Measurements from ENCODE around the gene PSENEN. TPM values are rescaled to one million over a fixed set of nuclear protein-coding genes. Genes with fewer than 3 reads are reported as not detected.

The PSENEN gene
- total RNA-seq, 1 experiment from 2014 or later: 106 TPM

GRCh38 chr19:35740423-35741202, 4.8 kb upstream of the PSENEN start:
- POLR2A ChIA-PET (ENCODE audit: unreplicated experiment): interaction anchor here (0.5 kb wide), 1 partner anchor 33 kb away, joined by 5 read pairs; no protein-coding TSS in a partner anchor
- BruUV-seq (replicated peaks): no TSS peak

GRCh38 chr19:35741203-35741515, 4.3 kb upstream of the PSENEN start:
- no peak for DNase-seq
- Histone ChIP-seq H3F3A (ENCODE audit: insufficient read depth, low read depth) (peaks cover 20% of the 10 kb centered on the region; the same call in 1 of the 2 replicates), H3K4me3 (peak overlapping the region; percentile 86), H3K4me2 (peak overlapping the region; percentile 100), H3K27ac (no peak overlapping the region), H3K9me2 (ENCODE audit: insufficient read depth) (no peaks in the 10 kb centered on the region), H3K79me2 (ENCODE audit: low read depth) (peaks cover 7% of the 10 kb centered on the region), H3K4me1 (replicated peaks; ENCODE audit: insufficient read depth) (peaks cover 11% of the 10 kb centered on the region; the same call in 1 of the 2 replicates), H2AFZ (0 out of 2 replicates have a peak overlapping the region, but pooled peaks have one; percentile 88), H3K9me3 (ENCODE audit: insufficient read depth, low read depth) (no peaks in the 10 kb centered on the region), H3K36me3 (ENCODE audit: low read depth) (no peaks in the 10 kb centered on the region), H3K27me3 (ENCODE audit: insufficient read depth, low read depth) (no peaks in the 10 kb centered on the region), H4K20me1 (ENCODE audit: insufficient read depth) (no peaks in the 10 kb centered on the region)
- intact Hi-C loops (cut with micrococcal nuclease; ENCODE audit: unreplicated experiment): loop anchor here (2.0 to 10.0 kb wide), 3 partner anchors 18 to 254 kb away; partner anchors contain the start of genes HCST, NFKBID, PROSER3 and SDHAF1
- ChIA-PET CTCF (interaction anchor here (0.6 kb wide), 1 partner anchor 429 kb away, joined by 7 read pairs; no protein-coding TSS in a partner anchor), POLR2A (ENCODE audit: unreplicated experiment) (no interaction called here)
- no TSS peak for BruUV-seq (replicated peaks)
- TF ChIP-seq EZH2 (IDR thresholded peaks at IDR 0.05; ENCODE audit: low read depth) (no peak), CTCF (conservative IDR thresholded peaks at IDR 0.05) (no peak)

More at GRCh38 chr19:35740423-35741202, 4.8 kb upstream of the PSENEN start:
- Histone ChIP-seq H3K79me2 (ENCODE audit: low read depth) (peaks cover 1% of the 10 kb centered on the region), H3K27ac (no peak overlapping the region), H3K27me3 (ENCODE audit: insufficient read depth, low read depth) (no peaks in the 10 kb centered on the region), H3F3A (ENCODE audit: insufficient read depth, low read depth) (peaks cover 20% of the 10 kb centered on the region; the same call in 1 of the 2 replicates), H2AFZ (peak overlapping the region; percentile 88), H3K9me2 (ENCODE audit: insufficient read depth) (no peaks in the 10 kb centered on the region), H3K4me1 (replicated peaks; ENCODE audit: insufficient read depth) (peaks cover 10% of the 10 kb centered on the region; the same call in 1 of the 2 replicates), H3K9me3 (ENCODE audit: insufficient read depth, low read depth) (no peaks in the 10 kb centered on the region), H3K4me2 (peak overlapping the region; percentile 100), H3K36me3 (ENCODE audit: low read depth) (no peaks in the 10 kb centered on the region), H4K20me1 (ENCODE audit: insufficient read depth) (no peaks in the 10 kb centered on the region), H3K4me3 (peak overlapping the region; percentile 86)
- CTCF ChIA-PET: interaction anchor here (0.6 kb wide), 1 partner anchor 429 kb away, joined by 7 read pairs; no protein-coding TSS in a partner anchor
- intact Hi-C loops (cut with micrococcal nuclease; ENCODE audit: unreplicated experiment): loop anchor here (2.0 to 10.0 kb wide), 3 partner anchors 18 to 254 kb away; partner anchors contain the start of genes HCST, NFKBID, PROSER3 and SDHAF1
- peak; percentile 86 to 96 for DNase-seq
- TF ChIP-seq EZH2 (IDR thresholded peaks at IDR 0.05; ENCODE audit: low read depth): no peak

GRCh38 chr19:35742121-35742724, 3.2 kb upstream of the PSENEN start, which contains the start of gene IGFLR1:
TSS of gene IGFLR1 (minus strand) at chr19:35742452. CDS start at chr19:35741180, 1,272 bp downstream.
- Histone ChIP-seq H3K4me1 (replicated peaks; ENCODE audit: insufficient read depth) (peaks cover 18% of the 10 kb centered on the region; the same call in 1 of the 2 replicates), H3F3A (ENCODE audit: insufficient read depth, low read depth) (peaks cover 21% of the 10 kb centered on the region; the same call in 1 of the 2 replicates), H2AFZ (no peak within 1 kb of the TSS), H3K9me2 (ENCODE audit: insufficient read depth) (no peaks in the 10 kb centered on the region), H3K27me3 (ENCODE audit: insufficient read depth, low read depth) (no peaks in the 10 kb centered on the region), H3K27ac (no peak within 1 kb of the TSS), H3K4me3 (no peak within 1 kb of the TSS), H3K4me2 (no peak within 1 kb of the TSS), H3K36me3 (ENCODE audit: low read depth) (no peaks in the 10 kb centered on the region), H3K9me3 (ENCODE audit: insufficient read depth, low read depth) (no peaks in the 10 kb centered on the region), H4K20me1 (ENCODE audit: insufficient read depth) (no peaks in the 10 kb centered on the region), H3K79me2 (ENCODE audit: low read depth) (peaks cover 14% of the 10 kb centered on the region)
- intact Hi-C loops (cut with micrococcal nuclease; ENCODE audit: unreplicated experiment): loop anchor here (10.0 kb wide), 2 partner anchors 163 to 253 kb away; partner anchors contain the start of genes HCST, NFKBID, SDHAF1 and TYROBP
- POLR2A ChIA-PET (ENCODE audit: unreplicated experiment): no interaction called here
- CTCF ChIA-PET: no interaction called here
- no peak for DNase-seq
- TF ChIP-seq EZH2 (IDR thresholded peaks at IDR 0.05; ENCODE audit: low read depth) (no peak), CTCF (conservative IDR thresholded peaks at IDR 0.05) (no peak)
- BruUV-seq (replicated peaks): no TSS peak

All from PC-9 (cell line).